Measurements from ENCODE around the gene RSAD2. TPM values are rescaled to one million over a fixed set of nuclear protein-coding genes. Genes with fewer than 3 reads are reported as not detected.

The RSAD2 gene
- polyA plus RNA-seq, 2 of the 4 experiments (the other 2 are of a cell fraction) = 0.03 to 0.06 TPM

- WGBS (ENCODE audit: missing lambda C conversion rate) = 32% methylated on average over 9 of the region's 9 CpGs
- peak overlapping the region; percentile 97 for H3K4me2 ChIP-seq
- POLR2A ChIA-PET = no interaction called here
- H3K4me1 ChIP-seq = peaks cover 9% of the 10 kb centered on the region; the same call in 1 of the 3 replicates
- TF ChIP-seq SMC3 (IDR thresholded peaks at IDR 0.05) = peak; percentile 28; the same call in 1 of the 3 replicates
- TF ChIP-seq NPAS2 (CRISPR knock-in tag; IDR thresholded peaks at IDR 0.05; ENCODE audit: borderline replicate concordance) = no peak
- no peak for TF ChIP-seq EHMT2 (IDR thresholded peaks at IDR 0.05; ENCODE audit: low read depth)
- TF ChIP-seq RAD21 (conservative IDR thresholded peaks at IDR 0.05 in 1 of 2, IDR thresholded peaks at IDR 0.05 in 1 of 2) = peak; percentile 35 to 39; a peak in 3 of 5 replicates
- TF ChIP-seq HMGXB4 (CRISPR knock-in tag; IDR thresholded peaks at IDR 0.05; ENCODE audit: borderline replicate concordance) = no peak
- TF ChIP-seq PBX3 (IDR thresholded peaks at IDR 0.05) = no peak
- TF ChIP-seq ZC3H11A (IDR thresholded peaks at IDR 0.05) = no peak
- TF ChIP-seq HOXB5 (CRISPR knock-in tag; IDR thresholded peaks at IDR 0.05) = no peak
- no peak for TF ChIP-seq CBX2 (IDR thresholded peaks at IDR 0.05; ENCODE audit: borderline replicate concordance, low read depth)
- no peak for TF ChIP-seq HES2 (IDR thresholded peaks at IDR 0.05)
- TF ChIP-seq CTCF (IDR thresholded peaks at IDR 0.05) = peak; percentile 51
- no peak for TF ChIP-seq NFE2L2 (conservative IDR thresholded peaks at IDR 0.05; ENCODE audit: low read length)
- no peak for TF ChIP-seq FOSL2 (IDR thresholded peaks at IDR 0.05)
- TF ChIP-seq FOSL2 (CRISPR knock-in tag; IDR thresholded peaks at IDR 0.05) = no peak
- H3K9me3 ChIP-seq = no peaks in the 10 kb centered on the region
- H3K27ac ChIP-seq = no peak overlapping the region
- ATAC-seq (peak; percentile 75 to 86), DNase-seq (ENCODE audit: low read depth in 1 of 2, low spot score in 1 of 2) (peak; percentile 44 to 56), FAIRE-seq (peak; percentile 65)
- H3K4me3 ChIP-seq = peak overlapping the region; percentile 47
- CTCF ChIA-PET = interaction anchor here (0.7 to 2.5 kb wide), 11 partner anchors 9 to 66 kb away, joined by 3 to 8 read pairs (median 4); partner anchors contain the start of gene RSAD2
Measured at GRCh38 chr2:6866275-6866671, 11.3 kb upstream of the RSAD2 start.

- CTCF ChIA-PET = interaction anchor here (1.2 to 2.5 kb wide), 6 partner anchors 18 to 55 kb away, joined by 3 to 8 read pairs (median 4); no protein-coding TSS in a partner anchor
- ATAC-seq (no peak), DNase-seq (ENCODE audit: low read depth in 1 of 2, low spot score in 1 of 2) (no peak), FAIRE-seq (no peak)
- TF ChIP-seq RARB (CRISPR knock-in tag; IDR thresholded peaks at IDR 0.05) = no peak
- TF ChIP-seq RAD21 (conservative IDR thresholded peaks at IDR 0.05 in 1 of 2, IDR thresholded peaks at IDR 0.05 in 1 of 2) = no peak
- TF ChIP-seq CBX2 (IDR thresholded peaks at IDR 0.05; ENCODE audit: borderline replicate concordance, low read depth) = no peak
- TF ChIP-seq KDM5A (IDR thresholded peaks at IDR 0.05) = no peak
- no peak for TF ChIP-seq RNF2 (IDR thresholded peaks at IDR 0.05; ENCODE audit: borderline replicate concordance, low read depth)
- Histone ChIP-seq H3K27ac (no peak overlapping the region), H3K9me3 (no peaks in the 10 kb centered on the region), H3K4me3 (no peak overlapping the region), H3K4me1 (peaks cover 9% of the 10 kb centered on the region; the same call in 1 of the 3 replicates), H3K4me2 (no peak overlapping the region)
- POLR2A ChIA-PET = no interaction called here
- 72% methylated on average over 7 of the region's 7 CpGs for WGBS (ENCODE audit: missing lambda C conversion rate)
Measured at GRCh38 chr2:6866982-6867381, 10.6 kb upstream of the RSAD2 start.

GRCh38 chr2:6872394-6872793 lies 5.2 kb upstream of the RSAD2 start:
- peaks cover 8% of the 10 kb centered on the region; the same call in 2 of the 3 replicates for H3K9me3 ChIP-seq
- ATAC-seq = no peak
- ChIA-PET POLR2A (no interaction called here), CTCF (no interaction called here)
- H3K27ac ChIP-seq = no peak overlapping the region
- DNase-seq (ENCODE audit: low read depth in 1 of 2, low spot score in 1 of 2) = no peak
- no peak overlapping the region for H3K4me3 ChIP-seq
- no peak overlapping the region for H3K4me2 ChIP-seq
- H3K4me1 ChIP-seq = no peaks in the 10 kb centered on the region
- 38% methylated on average over 2 of the region's 2 CpGs for WGBS (ENCODE audit: missing lambda C conversion rate)
- FAIRE-seq = no peak
- no peak for TF ChIP-seq RCOR1 (IDR thresholded peaks at IDR 0.05; ENCODE audit: low read depth, low read length)
- TF ChIP-seq EHMT2 (IDR thresholded peaks at IDR 0.05; ENCODE audit: low read depth) = no peak
- no peak for TF ChIP-seq CHD2 (IDR thresholded peaks at IDR 0.05; ENCODE audit: low read length, partially characterized antibody)
- TF ChIP-seq HOXB13 (CRISPR knock-in tag; IDR thresholded peaks at IDR 0.05; ENCODE audit: low read depth) = no peak
- TF ChIP-seq ZNF302 (CRISPR knock-in tag; IDR thresholded peaks at IDR 0.05) = no peak
- no peak for TF ChIP-seq HDAC2 (IDR thresholded peaks at IDR 0.05)
- TF ChIP-seq USF2 (IDR thresholded peaks at IDR 0.05) = no peak
- TF ChIP-seq CBX8 (IDR thresholded peaks at IDR 0.05) = no peak
- TF ChIP-seq TFCP2L1 (CRISPR knock-in tag; IDR thresholded peaks at IDR 0.05) = no peak
- TF ChIP-seq MAZ (IDR thresholded peaks at IDR 0.05; ENCODE audit: borderline replicate concordance, low read depth, low read length) = no peak
- no peak for TF ChIP-seq HES2 (IDR thresholded peaks at IDR 0.05)
- TF ChIP-seq RAD21 (conservative IDR thresholded peaks at IDR 0.05 in 1 of 2, IDR thresholded peaks at IDR 0.05 in 1 of 2) = no peak
- no peak for TF ChIP-seq TP53 (CRISPR knock-in tag; IDR thresholded peaks at IDR 0.05)
